ENCODE results near the gene GNG12.

The GNG12 gene

DNA sequence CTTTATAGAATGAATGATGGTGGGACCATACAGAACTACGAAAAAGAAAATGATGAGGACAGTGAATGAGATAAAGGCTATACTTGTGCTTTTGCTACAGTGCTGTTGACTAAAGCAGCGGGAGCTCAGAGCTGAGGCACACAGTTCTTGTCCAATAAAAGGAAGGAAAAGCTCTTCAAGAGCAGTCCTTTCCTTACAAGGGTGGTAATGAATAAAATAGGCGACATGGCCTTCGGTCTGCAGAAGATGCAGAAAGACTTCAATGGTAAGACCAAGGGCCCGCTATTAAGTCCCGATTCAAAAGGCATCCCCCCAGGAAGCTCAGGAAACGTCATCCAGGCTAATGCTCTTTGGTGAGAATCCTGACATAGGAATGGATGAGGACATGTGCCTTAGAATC is 44.4 kb downstream of the GNG12 start:
- Mint-ChIP-seq H3K9me3 (no peaks in the 10 kb centered on the region), H3K36me3 (ENCODE audit: low read depth) (no peaks in the 10 kb centered on the region)
- TF ChIP-seq, protein P1, sequence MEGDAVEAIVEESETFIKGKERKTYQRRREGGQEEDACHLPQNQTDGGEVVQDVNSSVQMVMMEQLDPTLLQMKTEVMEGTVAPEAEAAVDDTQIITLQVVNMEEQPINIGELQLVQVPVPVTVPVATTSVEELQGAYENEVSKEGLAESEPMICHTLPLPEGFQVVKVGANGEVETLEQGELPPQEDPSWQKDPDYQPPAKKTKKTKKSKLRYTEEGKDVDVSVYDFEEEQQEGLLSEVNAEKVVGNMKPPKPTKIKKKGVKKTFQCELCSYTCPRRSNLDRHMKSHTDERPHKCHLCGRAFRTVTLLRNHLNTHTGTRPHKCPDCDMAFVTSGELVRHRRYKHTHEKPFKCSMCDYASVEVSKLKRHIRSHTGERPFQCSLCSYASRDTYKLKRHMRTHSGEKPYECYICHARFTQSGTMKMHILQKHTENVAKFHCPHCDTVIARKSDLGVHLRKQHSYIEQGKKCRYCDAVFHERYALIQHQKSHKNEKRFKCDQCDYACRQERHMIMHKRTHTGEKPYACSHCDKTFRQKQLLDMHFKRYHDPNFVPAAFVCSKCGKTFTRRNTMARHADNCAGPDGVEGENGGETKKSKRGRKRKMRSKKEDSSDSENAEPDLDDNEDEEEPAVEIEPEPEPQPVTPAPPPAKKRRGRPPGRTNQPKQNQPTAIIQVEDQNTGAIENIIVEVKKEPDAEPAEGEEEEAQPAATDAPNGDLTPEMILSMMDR (IDR thresholded peaks at IDR 0.05; ENCODE audit: unreplicated experiment in 3 of 3), result no peak

DNA sequence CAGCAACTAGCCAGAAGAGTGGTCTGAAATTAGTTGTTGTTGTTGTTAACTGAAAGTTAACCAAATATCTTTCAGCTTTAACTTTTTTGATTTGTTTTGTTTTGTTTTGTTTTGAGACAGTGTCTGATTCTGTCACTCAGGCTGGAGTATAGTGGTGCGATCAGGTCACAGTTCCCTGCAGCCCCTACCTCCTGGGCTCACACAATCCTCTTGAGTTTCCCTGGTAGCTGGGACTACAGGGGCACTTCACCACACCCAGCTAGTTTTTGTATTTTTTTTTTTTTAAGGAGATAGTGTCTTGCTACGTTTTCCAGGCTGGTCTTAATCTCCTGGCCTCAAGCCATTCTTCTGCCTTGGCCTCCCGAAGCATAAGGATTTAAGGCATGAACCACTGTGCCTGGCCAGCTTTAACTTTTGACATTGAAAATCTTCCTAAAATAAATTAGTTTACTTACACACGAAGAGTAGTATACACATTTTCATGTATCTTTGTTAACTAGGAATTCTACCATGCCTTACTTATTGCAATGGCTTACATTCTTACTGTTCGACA is 45.0 kb downstream of the GNG12 start:
- H3K27me3 Mint-ChIP-seq (ENCODE audit: low read depth), result no peaks in the 10 kb centered on the region
- H3K36me3 Mint-ChIP-seq (ENCODE audit: low read depth), result no peaks in the 10 kb centered on the region
- peak overlapping the region in 1 of 3 experiments; percentile 4 for H3K27ac Mint-ChIP-seq
- TF ChIP-seq, protein P1 (IDR thresholded peaks at IDR 0.05; ENCODE audit: unreplicated experiment in 3 of 3), result no peak
- H3K4me1 Mint-ChIP-seq, result peaks cover 44% of the 10 kb centered on the region
- H3K4me3 Mint-ChIP-seq, result no peak overlapping the region
- no peaks in the 10 kb centered on the region for H3K9me3 Mint-ChIP-seq

More for the DNA sequence above, 44.4 kb downstream of the GNG12 start:
- Mint-ChIP-seq H3K4me3 (no peak overlapping the region), H3K27ac (peak overlapping the region in 1 of 3 experiments; percentile 4), H3K4me1 (peaks cover 50% of the 10 kb centered on the region), H3K27me3 (ENCODE audit: low read depth) (no peaks in the 10 kb centered on the region)

DNA sequence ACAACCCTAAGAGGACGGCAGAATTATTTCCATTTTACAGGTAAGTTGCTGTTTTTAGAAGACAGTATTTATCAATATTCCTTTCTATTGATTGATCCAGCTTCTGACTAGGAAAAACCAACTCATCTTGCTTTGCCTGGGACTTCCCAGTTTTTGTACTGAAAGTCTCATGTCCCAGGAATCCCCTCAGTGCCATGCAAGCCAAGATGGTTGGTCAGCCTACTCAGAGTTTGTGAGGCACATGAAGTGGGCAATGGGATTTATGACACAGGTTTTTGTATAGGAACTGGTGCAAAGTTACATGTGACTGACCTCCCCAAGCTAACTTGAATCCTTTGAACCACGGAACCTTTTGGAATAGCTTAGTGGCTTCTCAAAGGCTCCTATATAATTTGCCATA is 45.5 kb downstream of the GNG12 start:
- Mint-ChIP-seq H3K4me3 (no peak overlapping the region), H3K36me3 (ENCODE audit: low read depth) (no peaks in the 10 kb centered on the region), H3K4me1 (peaks cover 39% of the 10 kb centered on the region), H3K27ac (no peak overlapping the region), H3K27me3 (ENCODE audit: low read depth) (no peaks in the 10 kb centered on the region), H3K9me3 (no peaks in the 10 kb centered on the region)
- TF ChIP-seq, protein P1 (IDR thresholded peaks at IDR 0.05; ENCODE audit: unreplicated experiment in 3 of 3), result no peak

DNA sequence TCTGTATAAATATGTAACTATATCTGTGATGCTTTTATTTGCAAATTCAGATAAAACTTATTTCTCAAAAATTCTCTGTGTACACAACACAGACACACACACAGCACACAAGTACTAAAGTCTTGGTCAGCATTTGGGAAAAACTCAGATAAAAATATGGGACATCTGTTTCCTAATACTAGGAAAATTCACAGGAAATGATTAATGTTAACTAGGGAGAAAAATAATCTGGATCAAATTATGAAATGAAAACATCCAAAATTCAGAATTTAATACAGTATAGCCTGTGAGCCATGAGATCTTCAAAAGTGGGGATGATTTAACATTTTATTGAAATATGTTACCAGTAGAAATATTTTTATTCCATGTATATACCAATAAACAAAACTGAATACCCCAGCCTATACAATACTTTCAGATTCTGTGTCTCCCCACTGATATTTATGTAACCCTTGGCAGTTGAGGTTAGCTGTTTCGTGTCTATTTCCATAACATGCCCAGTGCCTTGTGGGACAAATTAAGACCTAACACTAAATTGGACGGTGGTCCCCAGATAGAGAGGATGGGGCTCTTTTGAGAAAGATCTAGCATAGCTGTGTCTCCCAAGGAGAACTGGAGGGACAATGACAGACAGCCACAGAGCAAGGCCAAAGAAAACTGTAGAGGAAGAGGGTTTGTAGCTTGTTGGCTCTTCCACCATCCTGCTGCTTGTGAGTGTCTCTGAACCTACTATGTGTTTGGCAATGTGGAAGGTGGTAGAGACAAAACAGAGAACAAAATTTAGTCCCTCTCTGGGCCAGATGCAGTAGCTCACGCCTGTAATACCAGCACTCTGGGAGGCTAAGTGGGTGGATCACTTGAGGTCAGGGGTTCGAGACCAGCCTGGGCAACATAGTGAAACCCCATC is 47.2 kb downstream of the GNG12 start:
- Mint-ChIP-seq H3K27ac (peak overlapping the region; percentile 41 to 80 (median 78)), H3K36me3 (ENCODE audit: low read depth) (no peaks in the 10 kb centered on the region), H3K4me1 (peaks cover 22% of the 10 kb centered on the region), H3K9me3 (no peaks in the 10 kb centered on the region), H3K27me3 (ENCODE audit: low read depth) (no peaks in the 10 kb centered on the region), H3K4me3 (no peak overlapping the region)
- TF ChIP-seq, protein P1 (IDR thresholded peaks at IDR 0.05; ENCODE audit: unreplicated experiment in 3 of 3), result no peak

DNA sequence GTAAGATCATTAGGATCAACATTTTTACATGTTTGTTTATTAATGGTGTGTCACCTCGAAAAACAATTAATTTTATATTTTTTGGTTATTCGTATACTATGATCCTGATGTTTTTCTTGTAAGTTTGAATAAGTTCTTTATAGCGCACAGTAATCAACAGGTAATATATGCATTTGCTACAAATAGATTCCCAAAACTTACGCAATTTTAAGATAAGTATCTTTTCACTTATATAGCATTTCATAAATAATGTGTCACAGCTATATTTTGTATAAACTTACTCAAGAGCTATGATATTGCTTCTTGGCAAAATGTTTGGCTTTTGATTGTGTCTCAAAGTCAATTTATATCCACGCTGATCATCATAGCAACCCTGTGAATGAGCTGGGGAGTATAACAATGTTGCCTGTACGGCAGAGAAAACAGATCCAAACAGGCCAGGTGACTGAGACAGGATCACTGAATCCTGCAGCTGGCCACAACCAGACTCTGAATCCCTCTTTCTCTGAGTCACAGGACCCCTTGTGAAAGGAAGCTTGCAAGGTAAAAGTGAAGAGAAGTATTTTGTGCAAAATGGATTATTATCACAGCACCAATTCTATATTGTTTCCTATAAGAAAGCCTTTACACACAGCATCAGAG is 48.6 kb downstream of the GNG12 start:
- no peaks in the 10 kb centered on the region for H3K36me3 Mint-ChIP-seq (ENCODE audit: low read depth)
- no peaks in the 10 kb centered on the region for H3K27me3 Mint-ChIP-seq (ENCODE audit: low read depth)
- no peaks in the 10 kb centered on the region for H3K9me3 Mint-ChIP-seq
- no peak overlapping the region for H3K4me3 Mint-ChIP-seq
- TF ChIP-seq, protein P1 (IDR thresholded peaks at IDR 0.05; ENCODE audit: unreplicated experiment in 3 of 3), result no peak
- H3K4me1 Mint-ChIP-seq, result peaks cover 23% of the 10 kb centered on the region
- no peak overlapping the region for H3K27ac Mint-ChIP-seq

Measured in nephron (organoid).